Activated CD8-positive, alpha-beta memory T cell treated with anti-CD3 and anti-CD28 coated beads, Interleukin-2, amount 10 ng/mL, durations not matched to agents 7 days and 5 days (primary cell): ENCODE data around the gene DIP2C. TPM values are rescaled to one million over a fixed set of nuclear protein-coding genes. Genes with fewer than 3 reads are reported as not detected.
"Not testable (repeated sequence)": the region's sequence is repeated elsewhere in the genome, so short reads cannot be mapped to it uniquely, and the experiment has no call there.

ENCODE experiments used
- ATAC-seq: fragments of 150-1000 bp; cut with Tn5 transposase; one replicate; pipeline ENCODE4 v1.10.0; 2021; ENCODE audit warnings: moderate library complexity
- CTCF ChIA-PET: fragments of 350-600 bp; sonication (Branson Sonifier 250); formaldehyde crosslinking; loops from one replicate; lab custom pipeline; 2021; ENCODE audit warnings: antibody characterized with exemption; lab: Charles Lee
- DNase-seq: peaks from one replicate; pipeline ENCODE4 v3.0.0-alpha.2; 2020
- H3K27ac Mint-ChIP-seq: one replicate; pipeline ENCODE4 v1.8.0; 2021; ENCODE audit warnings: mild to moderate bottlenecking, mixed read lengths
- H3K27me3 Mint-ChIP-seq: one replicate; pipeline ENCODE4 v1.8.0; 2021; ENCODE audit warnings: mixed read lengths
- H3K36me3 Mint-ChIP-seq: one replicate; pipeline ENCODE4 v1.8.0; 2021; ENCODE audit warnings: mild to moderate bottlenecking, mixed read lengths
- H3K4me1 Mint-ChIP-seq: one replicate; pipeline ENCODE4 v1.8.0; 2021; ENCODE audit warnings: mixed read lengths
- H3K4me3 Mint-ChIP-seq: one replicate; pipeline ENCODE4 v1.8.0; 2021; ENCODE audit warnings: mild to moderate bottlenecking, moderate library complexity, mixed read lengths
- H3K9me3 Mint-ChIP-seq: one replicate; pipeline ENCODE4 v1.8.0; 2022; ENCODE audit warnings: low read depth, mixed read lengths
- total RNA-seq, 2 experiments: library from RNA; stranded (reverse); gene quantifications; one replicate each; pipeline ENCODE4 v1.2.3, GENCODE V29; 2021

The DIP2C gene
- total RNA-seq, 2 experiments from 2014 or later, result 0.26 to 0.99 TPM

DNA sequence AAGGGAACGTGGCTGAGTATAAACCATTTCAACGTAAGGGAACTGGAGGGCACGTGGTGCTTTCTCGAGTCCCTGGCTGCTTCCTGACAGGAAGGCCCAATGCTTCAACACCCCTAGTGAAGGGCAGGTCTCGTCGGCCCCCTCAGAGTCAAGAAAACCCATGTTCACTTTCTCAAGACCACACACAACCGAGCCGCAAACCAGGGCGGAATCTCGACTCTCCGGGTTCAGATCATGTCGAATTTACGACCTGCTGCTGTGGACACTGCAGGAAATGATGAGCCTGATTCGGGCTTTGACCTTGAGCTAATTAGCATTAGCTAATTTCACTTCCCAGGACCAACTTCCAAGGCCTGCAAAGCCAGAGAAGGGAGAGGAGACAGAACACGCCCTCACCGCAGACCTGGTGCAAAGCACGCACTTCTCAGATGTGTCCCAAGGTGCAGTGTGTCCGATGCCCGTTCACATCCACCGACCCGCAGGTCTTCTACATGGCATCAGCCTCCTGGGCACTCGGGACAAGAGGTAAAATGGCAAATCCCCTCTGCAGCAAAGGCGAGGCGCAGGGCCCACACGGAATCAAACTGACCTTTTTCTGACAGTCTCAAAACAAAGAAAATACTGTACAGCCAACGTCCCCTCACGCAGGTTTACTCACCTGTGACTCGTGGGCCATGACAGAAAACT lies 94.7 kb downstream of the DIP2C start:
- Mint-ChIP-seq H3K27me3 (peaks cover 4% of the 10 kb centered on the region), H3K4me1 (no peaks in the 10 kb centered on the region), H3K27ac (no peak overlapping the region), H3K4me3 (no peak overlapping the region), H3K9me3 (no peaks in the 10 kb centered on the region), H3K36me3 (no peaks in the 10 kb centered on the region)
- CTCF ChIA-PET, result no interaction called here
- ATAC-seq, result no peak
- no peak for DNase-seq

- Mint-ChIP-seq H3K27me3 (peaks cover 4% of the 10 kb centered on the region), H3K27ac (no peak overlapping the region), H3K4me1 (no peaks in the 10 kb centered on the region), H3K4me3 (no peak overlapping the region), H3K9me3 (no peaks in the 10 kb centered on the region), H3K36me3 (no peaks in the 10 kb centered on the region)
- ATAC-seq, result no peak
- CTCF ChIA-PET, result no interaction called here
- DNase-seq, result no peak
Measured at GRCh38 chr10:593901-594457, 95.5 kb downstream of the DIP2C start.

- H3K9me3 Mint-ChIP-seq, result no peaks in the 10 kb centered on the region
- CTCF ChIA-PET, result no interaction called here
- peaks cover 4% of the 10 kb centered on the region for H3K27me3 Mint-ChIP-seq
- DNase-seq, result no peak
- no peaks in the 10 kb centered on the region for H3K4me1 Mint-ChIP-seq
- H3K27ac Mint-ChIP-seq, result no peak overlapping the region
- no peaks in the 10 kb centered on the region for H3K36me3 Mint-ChIP-seq
- no peak for ATAC-seq
- no peak overlapping the region for H3K4me3 Mint-ChIP-seq
Measured at GRCh38 chr10:593421-593820, 96.0 kb downstream of the DIP2C start.

GRCh38 chr10:593016-593415 lies 96.5 kb downstream of the DIP2C start:
- no peak overlapping the region for H3K27ac Mint-ChIP-seq
- peaks cover 4% of the 10 kb centered on the region for H3K27me3 Mint-ChIP-seq
- CTCF ChIA-PET, result no interaction called here
- H3K4me1 Mint-ChIP-seq, result no peaks in the 10 kb centered on the region
- no peaks in the 10 kb centered on the region for H3K9me3 Mint-ChIP-seq
- no peak overlapping the region for H3K4me3 Mint-ChIP-seq
- no peaks in the 10 kb centered on the region for H3K36me3 Mint-ChIP-seq
- DNase-seq, result no peak
- no peak for ATAC-seq

GRCh38 chr10:591646-592045 lies 97.8 kb downstream of the DIP2C start:
- Mint-ChIP-seq H3K27me3 (peaks cover 4% of the 10 kb centered on the region), H3K36me3 (no peaks in the 10 kb centered on the region), H3K4me3 (no peak overlapping the region), H3K9me3 (no peaks in the 10 kb centered on the region), H3K4me1 (no peaks in the 10 kb centered on the region), H3K27ac (no peak overlapping the region)
- DNase-seq, result no peak
- no peak for ATAC-seq
- CTCF ChIA-PET, result no interaction called here

DNA sequence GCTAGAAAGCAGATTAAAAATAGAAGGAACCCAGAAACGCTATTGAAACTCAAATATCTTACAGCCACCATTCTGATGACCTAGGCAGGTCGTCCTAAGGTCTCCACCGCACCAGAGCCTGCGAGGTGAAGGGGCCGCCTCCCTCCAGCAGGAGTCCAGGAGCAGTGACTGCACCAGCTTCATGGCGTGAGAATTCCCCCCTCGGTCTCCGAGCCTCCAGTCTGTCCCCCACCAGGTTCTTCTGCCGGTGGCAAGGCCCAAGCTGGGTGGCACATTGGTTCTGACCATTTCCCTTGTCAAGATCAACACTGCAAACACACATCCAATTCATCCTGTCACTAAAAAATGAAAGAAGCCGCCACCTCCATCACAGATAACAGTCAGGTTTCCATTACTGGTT lies 98.7 kb downstream of the DIP2C start:
- no peaks in the 10 kb centered on the region for H3K36me3 Mint-ChIP-seq
- H3K4me3 Mint-ChIP-seq, result no peak overlapping the region
- ATAC-seq (no peak), DNase-seq (no peak)
- no peaks in the 10 kb centered on the region for H3K9me3 Mint-ChIP-seq
- H3K27me3 Mint-ChIP-seq, result peaks cover 4% of the 10 kb centered on the region
- CTCF ChIA-PET, result no interaction called here
- no peaks in the 10 kb centered on the region for H3K4me1 Mint-ChIP-seq
- H3K27ac Mint-ChIP-seq, result no peak overlapping the region

- DNase-seq (no peak), ATAC-seq (no peak)
- H3K27me3 Mint-ChIP-seq, result peaks cover 4% of the 10 kb centered on the region
- H3K36me3 Mint-ChIP-seq, result no peaks in the 10 kb centered on the region
- H3K27ac Mint-ChIP-seq, result no peak overlapping the region
- no peak overlapping the region for H3K4me3 Mint-ChIP-seq
- no peaks in the 10 kb centered on the region for H3K9me3 Mint-ChIP-seq
- CTCF ChIA-PET, result no interaction called here
- no peaks in the 10 kb centered on the region for H3K4me1 Mint-ChIP-seq
Measured at GRCh38 chr10:589961-590680, 99.3 kb downstream of the DIP2C start.

DNA sequence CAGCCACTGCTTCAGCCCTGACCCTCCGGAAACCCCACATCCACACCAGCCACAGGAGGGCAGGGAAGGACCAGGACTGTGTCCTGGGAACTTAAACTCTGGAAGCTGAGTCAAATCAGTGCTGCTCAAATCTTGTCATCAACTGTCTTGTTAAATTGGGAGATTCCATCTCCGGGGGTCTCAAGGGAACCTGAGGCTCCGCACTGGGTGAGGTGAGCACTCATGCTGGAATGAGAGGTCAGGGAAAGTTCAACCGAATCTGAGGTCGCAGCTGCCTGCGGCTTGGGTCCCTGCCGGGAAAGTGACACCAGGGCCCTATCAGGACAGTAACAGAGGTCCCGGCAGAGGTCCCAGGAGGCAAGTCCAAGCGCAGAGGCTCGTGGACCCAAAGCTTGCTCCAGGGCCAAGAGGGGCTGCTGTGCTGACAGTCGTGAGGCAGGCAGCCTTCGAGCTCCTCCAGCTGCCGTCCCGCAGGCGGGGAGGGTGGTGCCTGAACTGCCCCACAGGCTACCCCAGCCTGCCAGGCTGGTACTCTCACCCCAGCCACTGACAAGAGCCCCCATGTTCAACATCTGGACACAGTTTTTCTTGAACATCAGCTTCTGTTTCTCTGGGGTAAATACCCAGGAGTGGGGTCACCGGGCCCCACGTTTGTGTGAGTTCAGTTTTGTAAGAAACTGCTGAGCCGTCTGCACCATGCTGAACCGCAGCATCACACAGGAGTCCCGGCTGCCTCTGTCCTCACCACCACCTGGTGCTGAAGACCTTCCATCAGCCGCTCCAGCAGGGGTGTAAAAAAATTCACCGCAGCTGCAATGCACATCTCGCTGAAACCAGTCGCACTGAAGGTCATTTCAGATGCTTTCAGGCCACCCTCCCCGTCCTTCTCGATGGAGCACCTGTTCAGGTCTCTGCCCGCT lies 101.0 kb downstream of the DIP2C start:
- CTCF ChIA-PET, result no interaction called here
- Mint-ChIP-seq H3K27me3 (peaks cover 4% of the 10 kb centered on the region), H3K36me3 (no peaks in the 10 kb centered on the region), H3K4me3 (no peak overlapping the region), H3K9me3 (no peaks in the 10 kb centered on the region), H3K4me1 (no peaks in the 10 kb centered on the region), H3K27ac (no peak overlapping the region)
- DNase-seq (no peak), ATAC-seq (no peak)

DNA sequence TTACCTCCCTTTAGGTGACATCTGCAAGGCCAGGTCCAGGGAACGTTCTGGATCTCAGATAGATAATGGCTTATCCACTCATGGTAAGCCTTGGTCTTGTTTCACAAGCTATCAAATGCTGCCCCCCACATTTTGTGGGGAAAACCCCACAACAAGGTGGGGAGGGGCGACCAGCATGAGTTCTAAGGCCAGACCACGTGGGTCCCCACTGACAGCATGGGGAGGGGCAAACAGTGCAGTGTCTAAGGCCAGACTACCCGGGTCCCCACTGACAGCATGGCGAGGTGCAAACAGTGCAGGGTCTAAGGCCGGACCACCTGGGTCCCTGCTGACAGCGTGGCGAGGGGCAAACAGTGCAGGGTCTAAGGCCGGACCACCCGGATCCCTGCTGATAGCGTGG lies 102.8 kb downstream of the DIP2C start:
- Mint-ChIP-seq H3K4me3 (no peak overlapping the region), H3K27ac (no peak overlapping the region), H3K27me3 (no peaks in the 10 kb centered on the region), H3K9me3 (no peaks in the 10 kb centered on the region), H3K36me3 (no peaks in the 10 kb centered on the region), H3K4me1 (no peaks in the 10 kb centered on the region)
- no peak for ATAC-seq
- no peak for DNase-seq
- CTCF ChIA-PET, result interaction anchor here (0.6 kb wide), 1 partner anchor 17 kb away, joined by 3 read pairs; no protein-coding TSS in a partner anchor

DNA sequence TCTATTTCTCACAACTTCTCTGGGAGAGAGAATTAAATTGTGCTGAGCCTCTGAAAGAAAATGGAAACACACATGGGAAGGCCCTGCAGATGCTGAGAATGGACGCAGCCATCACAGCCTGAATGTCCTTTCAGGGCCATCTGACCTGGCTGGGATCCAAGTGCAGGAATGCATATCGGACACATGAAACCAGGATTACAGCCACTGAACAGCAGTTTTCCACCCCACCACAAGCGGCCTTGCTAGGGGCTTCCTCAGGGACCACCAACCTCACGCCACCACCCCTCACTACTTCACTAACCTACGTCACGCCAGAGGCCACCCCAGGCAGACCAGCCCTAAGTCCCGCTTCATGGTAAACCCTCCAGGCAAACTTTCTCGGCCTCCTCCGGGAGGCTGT lies 103.3 kb downstream of the DIP2C start:
- CTCF ChIA-PET, result interaction anchor here (0.6 kb wide), 1 partner anchor 17 kb away, joined by 3 read pairs; no protein-coding TSS in a partner anchor
- Mint-ChIP-seq H3K9me3 (no peaks in the 10 kb centered on the region), H3K27ac (no peak overlapping the region), H3K36me3 (no peaks in the 10 kb centered on the region), H3K4me1 (no peaks in the 10 kb centered on the region), H3K27me3 (no peaks in the 10 kb centered on the region), H3K4me3 (no peak overlapping the region)
- DNase-seq, result no peak
- ATAC-seq, result no peak

GRCh38 chr10:585502-585901 lies 104.0 kb downstream of the DIP2C start:
- no peaks in the 10 kb centered on the region for H3K27me3 Mint-ChIP-seq
- no peak overlapping the region for H3K27ac Mint-ChIP-seq
- CTCF ChIA-PET, result no interaction called here
- ATAC-seq, result no peak
- no peaks in the 10 kb centered on the region for H3K4me1 Mint-ChIP-seq
- H3K9me3 Mint-ChIP-seq, result no peaks in the 10 kb centered on the region
- no peak for DNase-seq
- H3K36me3 Mint-ChIP-seq, result no peaks in the 10 kb centered on the region
- H3K4me3 Mint-ChIP-seq, result no peak overlapping the region

- H3K27ac Mint-ChIP-seq, H3K4me1 Mint-ChIP-seq, H3K27me3 Mint-ChIP-seq, CTCF ChIA-PET, DNase-seq, H3K9me3 Mint-ChIP-seq, H3K4me3 Mint-ChIP-seq, ATAC-seq, H3K36me3 Mint-ChIP-seq: not testable (repeated sequence)
Measured at GRCh38 chr10:584497-585290, 104.8 kb downstream of the DIP2C start.

DNA sequence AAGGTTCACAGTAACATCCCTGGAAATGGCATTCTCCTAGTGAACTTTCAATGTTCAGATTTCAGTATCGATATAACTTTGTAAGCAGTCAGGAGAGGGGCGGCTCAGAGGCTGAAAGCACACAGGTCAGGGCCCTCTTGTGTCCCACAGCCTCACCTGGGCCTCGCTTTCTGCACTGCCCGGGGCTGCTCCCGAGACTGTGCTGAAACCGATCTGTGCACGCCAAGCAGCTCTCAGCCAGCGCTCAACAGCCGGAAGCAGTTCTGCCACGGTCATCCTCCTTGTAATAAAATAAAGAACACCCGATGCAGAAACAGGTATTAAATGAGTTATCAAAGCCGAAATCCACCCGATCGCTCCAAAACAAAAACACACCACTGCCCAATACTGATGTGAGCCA lies 106.0 kb downstream of the DIP2C start:
- ATAC-seq, result no peak

More for the DNA sequence above, 106.0 kb downstream of the DIP2C start:
- no peak for DNase-seq
- Mint-ChIP-seq H3K4me3 (no peak overlapping the region), H3K9me3 (no peaks in the 10 kb centered on the region), H3K4me1 (no peaks in the 10 kb centered on the region), H3K27me3 (no peaks in the 10 kb centered on the region), H3K27ac (no peak overlapping the region), H3K36me3 (no peaks in the 10 kb centered on the region)
- CTCF ChIA-PET, result no interaction called here
